Measurements from ENCODE around the gene NT5E. TPM values are rescaled to one million over a fixed set of nuclear protein-coding genes. Genes with fewer than 3 reads are reported as not detected.

Gene NT5E
- total RNA-seq, 1 experiment from 2014 or later = 0.81 TPM

DNA sequence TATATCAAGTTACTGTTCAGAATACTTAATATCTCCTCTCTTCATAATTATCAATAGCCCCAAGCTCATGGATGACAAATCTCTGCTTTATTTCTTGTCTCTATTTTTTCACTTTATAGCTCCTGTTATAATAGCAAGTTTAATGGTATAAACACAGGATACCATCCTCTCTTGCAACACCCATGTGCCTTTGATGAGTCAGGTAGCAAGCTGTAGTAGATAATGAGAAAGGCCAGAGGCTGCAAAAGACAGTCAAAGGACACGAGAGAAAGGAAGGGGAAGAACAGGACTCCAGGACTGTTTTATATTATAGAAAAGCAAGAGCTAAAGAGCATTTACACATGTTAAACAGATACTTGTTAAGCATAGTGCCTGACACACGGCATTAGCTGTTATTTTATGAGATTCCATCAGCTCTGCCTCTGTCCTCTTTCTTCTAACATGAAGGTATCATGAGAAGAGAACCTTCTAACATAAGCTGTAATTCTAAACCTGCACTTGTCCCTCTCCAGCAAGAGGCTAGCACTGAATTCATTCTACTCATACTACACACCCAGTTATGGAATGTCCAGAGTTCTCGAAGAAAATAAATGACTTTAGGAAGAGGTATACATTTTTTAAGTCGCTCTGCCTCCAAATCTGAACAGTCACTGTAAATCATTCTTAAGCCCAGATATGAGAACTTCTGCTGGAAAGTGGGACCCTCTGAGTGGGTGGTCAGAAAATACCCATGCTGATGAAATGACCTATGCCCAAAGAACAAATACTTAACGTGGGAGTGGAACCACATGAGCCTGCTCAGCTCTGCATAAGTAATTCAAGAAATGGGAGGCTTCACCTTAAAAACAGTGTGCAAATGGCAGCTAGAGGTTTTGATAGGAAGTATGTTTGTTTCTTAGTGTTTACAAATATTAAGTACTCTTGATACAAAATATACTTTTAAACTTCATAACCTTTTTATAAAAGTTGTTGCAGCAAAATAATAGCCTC is 45.0 kb downstream of the NT5E start:
- ChIA-PET CTCF (interaction anchor here (1.4 to 1.9 kb wide), 2 partner anchors 12 to 136 kb away, joined by 5 to 24 read pairs; no protein-coding TSS in a partner anchor), POLR2A (interaction anchor here (0.6 kb wide), 1 partner anchor 99 kb away, joined by 4 read pairs; the partner anchor contains the start of gene SNX14)
- Mint-ChIP-seq H3K4me1 (no peaks in the 10 kb centered on the region), H3K4me3 (no peak overlapping the region), H3K27ac (no peak overlapping the region), H3K36me3 (peaks cover 26% of the 10 kb centered on the region), H3K9me3 (peaks cover 36% of the 10 kb centered on the region), H3K27me3 (ENCODE audit: low read depth) (no peaks in the 10 kb centered on the region)
- TF ChIP-seq, protein P1, sequence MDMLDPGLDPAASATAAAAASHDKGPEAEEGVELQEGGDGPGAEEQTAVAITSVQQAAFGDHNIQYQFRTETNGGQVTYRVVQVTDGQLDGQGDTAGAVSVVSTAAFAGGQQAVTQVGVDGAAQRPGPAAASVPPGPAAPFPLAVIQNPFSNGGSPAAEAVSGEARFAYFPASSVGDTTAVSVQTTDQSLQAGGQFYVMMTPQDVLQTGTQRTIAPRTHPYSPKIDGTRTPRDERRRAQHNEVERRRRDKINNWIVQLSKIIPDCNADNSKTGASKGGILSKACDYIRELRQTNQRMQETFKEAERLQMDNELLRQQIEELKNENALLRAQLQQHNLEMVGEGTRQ (CRISPR knock-in tag; IDR thresholded peaks at IDR 0.05) = no peak
- ATAC-seq = no peak
- DNase-seq (ENCODE audit: low spot score) = no peak

DNA sequence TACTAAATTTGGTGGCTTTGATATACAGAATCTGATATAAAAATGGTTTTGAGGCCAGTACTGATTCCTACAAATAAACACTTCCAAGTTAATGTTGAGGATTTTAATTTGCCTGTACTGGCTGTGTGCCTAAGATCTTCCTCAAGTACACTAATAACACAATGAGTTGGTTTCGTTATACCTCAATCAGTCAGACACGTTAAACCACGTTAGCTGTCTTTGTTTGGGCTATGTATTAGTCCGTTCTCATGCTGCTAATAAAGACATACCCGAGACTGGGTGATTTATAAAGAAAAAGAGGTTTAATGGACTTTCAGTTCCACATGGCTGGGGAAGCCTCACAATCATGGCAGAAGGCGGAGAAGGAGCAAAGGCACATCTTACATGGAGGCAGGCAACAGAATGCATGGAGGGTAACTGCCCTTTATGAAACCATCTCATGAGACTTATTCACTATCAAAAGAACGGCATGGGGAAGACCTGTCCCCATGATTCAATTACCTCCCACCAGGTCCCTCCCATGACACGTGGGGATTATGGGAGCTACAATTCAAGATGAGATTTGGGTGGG is 46.2 kb downstream of the NT5E start:
- Mint-ChIP-seq H3K27me3 (ENCODE audit: low read depth) (no peaks in the 10 kb centered on the region), H3K4me3 (no peak overlapping the region), H3K27ac (no peak overlapping the region), H3K36me3 (peaks cover 26% of the 10 kb centered on the region), H3K4me1 (no peaks in the 10 kb centered on the region), H3K9me3 (peaks cover 36% of the 10 kb centered on the region)
- DNase-seq (ENCODE audit: low spot score) (no peak), ATAC-seq (no peak)
- ChIA-PET POLR2A (no interaction called here), CTCF (interaction anchor here (1.5 kb wide), 1 partner anchor 13 kb away, joined by 5 read pairs; no protein-coding TSS in a partner anchor)
- TF ChIP-seq ZBTB21 (CRISPR knock-in tag; IDR thresholded peaks at IDR 0.05; ENCODE audit: borderline replicate concordance) (no peak), FOXJ3 (CRISPR knock-in tag; IDR thresholded peaks at IDR 0.05; ENCODE audit: borderline replicate concordance) (no peak), ZNF317 (CRISPR knock-in tag; IDR thresholded peaks at IDR 0.05; ENCODE audit: borderline replicate concordance, low read depth) (no peak), NFYB (CRISPR knock-in tag; conservative IDR thresholded peaks at IDR 0.05; ENCODE audit: low read depth) (no peak), CREM (CRISPR knock-in tag; IDR thresholded peaks at IDR 0.05) (no peak), ZNF671 (CRISPR knock-in tag; IDR thresholded peaks at IDR 0.05) (no peak)
- TF ChIP-seq, protein P2, sequence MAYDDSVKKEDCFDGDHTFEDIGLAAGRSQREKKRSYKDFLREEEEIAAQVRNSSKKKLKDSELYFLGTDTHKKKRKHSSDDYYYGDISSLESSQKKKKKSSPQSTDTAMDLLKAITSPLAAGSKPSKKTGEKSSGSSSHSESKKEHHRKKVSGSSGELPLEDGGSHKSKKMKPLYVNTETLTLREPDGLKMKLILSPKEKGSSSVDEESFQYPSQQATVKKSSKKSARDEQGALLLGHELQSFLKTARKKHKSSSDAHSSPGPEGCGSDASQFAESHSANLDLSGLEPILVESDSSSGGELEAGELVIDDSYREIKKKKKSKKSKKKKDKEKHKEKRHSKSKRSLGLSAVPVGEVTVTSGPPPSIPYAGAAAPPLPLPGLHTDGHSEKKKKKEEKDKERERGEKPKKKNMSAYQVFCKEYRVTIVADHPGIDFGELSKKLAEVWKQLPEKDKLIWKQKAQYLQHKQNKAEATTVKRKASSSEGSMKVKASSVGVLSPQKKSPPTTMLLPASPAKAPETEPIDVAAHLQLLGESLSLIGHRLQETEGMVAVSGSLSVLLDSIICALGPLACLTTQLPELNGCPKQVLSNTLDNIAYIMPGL (CRISPR knock-in tag; IDR thresholded peaks at IDR 0.05) = no peak
- TF ChIP-seq, protein P3, sequence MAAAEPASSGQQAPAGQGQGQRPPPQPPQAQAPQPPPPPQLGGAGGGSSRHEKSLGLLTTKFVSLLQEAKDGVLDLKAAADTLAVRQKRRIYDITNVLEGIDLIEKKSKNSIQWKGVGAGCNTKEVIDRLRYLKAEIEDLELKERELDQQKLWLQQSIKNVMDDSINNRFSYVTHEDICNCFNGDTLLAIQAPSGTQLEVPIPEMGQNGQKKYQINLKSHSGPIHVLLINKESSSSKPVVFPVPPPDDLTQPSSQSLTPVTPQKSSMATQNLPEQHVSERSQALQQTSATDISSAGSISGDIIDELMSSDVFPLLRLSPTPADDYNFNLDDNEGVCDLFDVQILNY (CRISPR knock-in tag; IDR thresholded peaks at IDR 0.05) = no peak
- TF ChIP-seq, protein P4, sequence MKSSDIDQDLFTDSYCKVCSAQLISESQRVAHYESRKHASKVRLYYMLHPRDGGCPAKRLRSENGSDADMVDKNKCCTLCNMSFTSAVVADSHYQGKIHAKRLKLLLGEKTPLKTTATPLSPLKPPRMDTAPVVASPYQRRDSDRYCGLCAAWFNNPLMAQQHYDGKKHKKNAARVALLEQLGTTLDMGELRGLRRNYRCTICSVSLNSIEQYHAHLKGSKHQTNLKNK (CRISPR knock-in tag; IDR thresholded peaks at IDR 0.05) = no peak
- TF ChIP-seq, protein P5, sequence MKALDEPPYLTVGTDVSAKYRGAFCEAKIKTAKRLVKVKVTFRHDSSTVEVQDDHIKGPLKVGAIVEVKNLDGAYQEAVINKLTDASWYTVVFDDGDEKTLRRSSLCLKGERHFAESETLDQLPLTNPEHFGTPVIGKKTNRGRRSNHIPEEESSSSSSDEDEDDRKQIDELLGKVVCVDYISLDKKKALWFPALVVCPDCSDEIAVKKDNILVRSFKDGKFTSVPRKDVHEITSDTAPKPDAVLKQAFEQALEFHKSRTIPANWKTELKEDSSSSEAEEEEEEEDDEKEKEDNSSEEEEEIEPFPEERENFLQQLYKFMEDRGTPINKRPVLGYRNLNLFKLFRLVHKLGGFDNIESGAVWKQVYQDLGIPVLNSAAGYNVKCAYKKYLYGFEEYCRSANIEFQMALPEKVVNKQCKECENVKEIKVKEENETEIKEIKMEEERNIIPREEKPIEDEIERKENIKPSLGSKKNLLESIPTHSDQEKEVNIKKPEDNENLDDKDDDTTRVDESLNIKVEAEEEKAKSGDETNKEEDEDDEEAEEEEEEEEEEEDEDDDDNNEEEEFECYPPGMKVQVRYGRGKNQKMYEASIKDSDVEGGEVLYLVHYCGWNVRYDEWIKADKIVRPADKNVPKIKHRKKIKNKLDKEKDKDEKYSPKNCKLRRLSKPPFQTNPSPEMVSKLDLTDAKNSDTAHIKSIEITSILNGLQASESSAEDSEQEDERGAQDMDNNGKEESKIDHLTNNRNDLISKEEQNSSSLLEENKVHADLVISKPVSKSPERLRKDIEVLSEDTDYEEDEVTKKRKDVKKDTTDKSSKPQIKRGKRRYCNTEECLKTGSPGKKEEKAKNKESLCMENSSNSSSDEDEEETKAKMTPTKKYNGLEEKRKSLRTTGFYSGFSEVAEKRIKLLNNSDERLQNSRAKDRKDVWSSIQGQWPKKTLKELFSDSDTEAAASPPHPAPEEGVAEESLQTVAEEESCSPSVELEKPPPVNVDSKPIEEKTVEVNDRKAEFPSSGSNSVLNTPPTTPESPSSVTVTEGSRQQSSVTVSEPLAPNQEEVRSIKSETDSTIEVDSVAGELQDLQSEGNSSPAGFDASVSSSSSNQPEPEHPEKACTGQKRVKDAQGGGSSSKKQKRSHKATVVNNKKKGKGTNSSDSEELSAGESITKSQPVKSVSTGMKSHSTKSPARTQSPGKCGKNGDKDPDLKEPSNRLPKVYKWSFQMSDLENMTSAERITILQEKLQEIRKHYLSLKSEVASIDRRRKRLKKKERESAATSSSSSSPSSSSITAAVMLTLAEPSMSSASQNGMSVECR (CRISPR knock-in tag; IDR thresholded peaks at IDR 0.05; ENCODE audit: borderline replicate concordance) = no peak
- TF ChIP-seq, protein P6, sequence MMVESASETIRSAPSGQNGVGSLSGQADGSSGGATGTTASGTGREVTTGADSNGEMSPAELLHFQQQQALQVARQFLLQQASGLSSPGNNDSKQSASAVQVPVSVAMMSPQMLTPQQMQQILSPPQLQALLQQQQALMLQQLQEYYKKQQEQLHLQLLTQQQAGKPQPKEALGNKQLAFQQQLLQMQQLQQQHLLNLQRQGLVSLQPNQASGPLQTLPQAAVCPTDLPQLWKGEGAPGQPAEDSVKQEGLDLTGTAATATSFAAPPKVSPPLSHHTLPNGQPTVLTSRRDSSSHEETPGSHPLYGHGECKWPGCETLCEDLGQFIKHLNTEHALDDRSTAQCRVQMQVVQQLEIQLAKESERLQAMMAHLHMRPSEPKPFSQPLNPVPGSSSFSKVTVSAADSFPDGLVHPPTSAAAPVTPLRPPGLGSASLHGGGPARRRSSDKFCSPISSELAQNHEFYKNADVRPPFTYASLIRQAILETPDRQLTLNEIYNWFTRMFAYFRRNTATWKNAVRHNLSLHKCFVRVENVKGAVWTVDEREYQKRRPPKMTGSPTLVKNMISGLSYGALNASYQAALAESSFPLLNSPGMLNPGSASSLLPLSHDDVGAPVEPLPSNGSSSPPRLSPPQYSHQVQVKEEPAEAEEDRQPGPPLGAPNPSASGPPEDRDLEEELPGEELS (CRISPR knock-in tag; IDR thresholded peaks at IDR 0.05) = no peak
- TF ChIP-seq, protein P7, sequence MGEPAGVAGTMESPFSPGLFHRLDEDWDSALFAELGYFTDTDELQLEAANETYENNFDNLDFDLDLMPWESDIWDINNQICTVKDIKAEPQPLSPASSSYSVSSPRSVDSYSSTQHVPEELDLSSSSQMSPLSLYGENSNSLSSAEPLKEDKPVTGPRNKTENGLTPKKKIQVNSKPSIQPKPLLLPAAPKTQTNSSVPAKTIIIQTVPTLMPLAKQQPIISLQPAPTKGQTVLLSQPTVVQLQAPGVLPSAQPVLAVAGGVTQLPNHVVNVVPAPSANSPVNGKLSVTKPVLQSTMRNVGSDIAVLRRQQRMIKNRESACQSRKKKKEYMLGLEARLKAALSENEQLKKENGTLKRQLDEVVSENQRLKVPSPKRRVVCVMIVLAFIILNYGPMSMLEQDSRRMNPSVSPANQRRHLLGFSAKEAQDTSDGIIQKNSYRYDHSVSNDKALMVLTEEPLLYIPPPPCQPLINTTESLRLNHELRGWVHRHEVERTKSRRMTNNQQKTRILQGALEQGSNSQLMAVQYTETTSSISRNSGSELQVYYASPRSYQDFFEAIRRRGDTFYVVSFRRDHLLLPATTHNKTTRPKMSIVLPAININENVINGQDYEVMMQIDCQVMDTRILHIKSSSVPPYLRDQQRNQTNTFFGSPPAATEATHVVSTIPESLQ (CRISPR knock-in tag; IDR thresholded peaks at IDR 0.05) = no peak

Measured in WTC11 (cell line).